Measurements from ENCODE around the gene LRSAM1. TPM values are rescaled to one million over a fixed set of nuclear protein-coding genes. Genes with fewer than 3 reads are reported as not detected.

Gene LRSAM1
- total and polyA plus RNA-seq, 4 donors = 6.6 to 9.7 (median 7.1) TPM

- Histone ChIP-seq H3K4me3 (ENCODE audit: low read depth in 1 of 3, low read length in 3 of 3) (peak overlapping the region; percentile 89 to 95 (median 92)), H3K9me3 (ENCODE audit: control insufficient read depth in 4 of 4, low read length in 3 of 4) (no peaks in the 10 kb centered on the region), H3K36me3 (ENCODE audit: control insufficient read depth in 4 of 4, insufficient read depth in 3 of 4, low read depth in 1 of 4, low read length in 3 of 4) (peaks cover under 1 to 6% (median 5%) of the 10 kb centered on the region in 4 donors), H3K27ac (ENCODE audit: low read depth in 1 of 2, low read length in 2 of 2) (peak overlapping the region; percentile 74 to 88), H3K9ac (ENCODE audit: low read depth in 1 of 2, low read length in 2 of 2) (peak overlapping the region; percentile 88 to 98), H3K4me1 (ENCODE audit: control insufficient read depth in 4 of 4, insufficient read depth in 4 of 4, low read length in 3 of 4) (peaks cover 5 to 42% (median 36%) of the 10 kb centered on the region in 4 donors), H3K27me3 (ENCODE audit: control insufficient read depth in 4 of 4, insufficient read depth in 4 of 4, low read length in 3 of 4) (no peaks in the 10 kb centered on the region)
- DNase-seq (ENCODE audit: low spot score) = no peak
- no peak for TF ChIP-seq SP1 (IDR thresholded peaks at IDR 0.05)
- TF ChIP-seq YY1 (IDR thresholded peaks at IDR 0.05) = no peak
- TF ChIP-seq EGR1 (IDR thresholded peaks at IDR 0.05; ENCODE audit: low read depth in 2 of 2) = no peak
- TF ChIP-seq HNF4G (IDR thresholded peaks at IDR 0.05) = no peak
- no peak for TF ChIP-seq FOXA2 (IDR thresholded peaks at IDR 0.05)
- no peak for TF ChIP-seq GABPA (IDR thresholded peaks at IDR 0.05 in 1 of 2, conservative IDR thresholded peaks at IDR 0.05 in 1 of 2)
- TF ChIP-seq FOXA1 (IDR thresholded peaks at IDR 0.05) = no peak
- TF ChIP-seq RXRA (IDR thresholded peaks at IDR 0.05) = no peak
- TF ChIP-seq ATF3 (IDR thresholded peaks at IDR 0.05) = no peak
- no peak for TF ChIP-seq MAX (IDR thresholded peaks at IDR 0.05)
- no peak for TF ChIP-seq HNF4A (conservative IDR thresholded peaks at IDR 0.05)
- no peak for TF ChIP-seq ZBTB33 (IDR thresholded peaks at IDR 0.05)
- no peak for TF ChIP-seq JUND (IDR thresholded peaks at IDR 0.05)
- no peak for TF ChIP-seq TAF1 (conservative IDR thresholded peaks at IDR 0.05)
- TF ChIP-seq CTCF (IDR thresholded peaks at IDR 0.05; ENCODE audit: low read depth, low read length, missing input control) = no peak
- no peak for TF ChIP-seq REST (IDR thresholded peaks at IDR 0.05)
- no peak for TF ChIP-seq NR2F2 (IDR thresholded peaks at IDR 0.05)
- TF ChIP-seq RAD21 (IDR thresholded peaks at IDR 0.05) = no peak
- 0% methylated on average over 13 of the region's 13 CpGs for WGBS
Measured at GRCh38 chr9:127424676-127424999, 26.7 kb upstream of the LRSAM1 start.

Data from liver (tissue), 9 donors.